ENCODE measurements around the gene PFKFB3.
"Not testable (repeated sequence)": the region's sequence is repeated elsewhere in the genome, so short reads cannot be mapped to it uniquely, and the experiment has no call there.

Gene PFKFB3

GRCh38 chr10:6221971-6222751, 19.4 kb downstream of the PFKFB3 start:
- DNase-seq, result peak; percentile 64

GRCh38 chr10:6222755-6223154, 20.0 kb downstream of the PFKFB3 start:
- DNase-seq, result no peak

- no peak for DNase-seq
Measured at GRCh38 chr10:6223981-6224380, 21.2 kb downstream of the PFKFB3 start.

GRCh38 chr10:6224781-6225180, 22.0 kb downstream of the PFKFB3 start:
- DNase-seq, result no peak

GRCh38 chr10:6225263-6225814, 22.6 kb downstream of the PFKFB3 start:
- no peak for DNase-seq

- no peak for DNase-seq
Measured at GRCh38 chr10:6226216-6226615, 23.5 kb downstream of the PFKFB3 start.

GRCh38 chr10:6227346-6227745, 24.6 kb downstream of the PFKFB3 start:
- DNase-seq, result no peak

- peak; percentile 65 for DNase-seq
Measured at GRCh38 chr10:6228010-6228511, 25.3 kb downstream of the PFKFB3 start.

GRCh38 chr10:6228647-6229046, 25.9 kb downstream of the PFKFB3 start:
- DNase-seq, result no peak

GRCh38 chr10:6229290-6229689, 26.6 kb downstream of the PFKFB3 start:
- DNase-seq, result no peak

GRCh38 chr10:6229746-6230145, 27.0 kb downstream of the PFKFB3 start:
- DNase-seq, result no peak

GRCh38 chr10:6230315-6230714, 27.6 kb downstream of the PFKFB3 start:
- DNase-seq, result no peak

GRCh38 chr10:6231146-6231545, 28.4 kb downstream of the PFKFB3 start:
- no peak for DNase-seq

GRCh38 chr10:6231730-6232129, 29.0 kb downstream of the PFKFB3 start:
- DNase-seq, result no peak

GRCh38 chr10:6232225-6232807, 29.6 kb downstream of the PFKFB3 start:
- no peak for DNase-seq

GRCh38 chr10:6232846-6233724, 30.4 kb downstream of the PFKFB3 start:
- no peak for DNase-seq

GRCh38 chr10:6233725-6234277, 31.1 kb downstream of the PFKFB3 start:
- no peak for DNase-seq

GRCh38 chr10:6234371-6234770, 31.6 kb downstream of the PFKFB3 start:
- DNase-seq, result no peak

GRCh38 chr10:6236349-6237198, 33.8 kb downstream of the PFKFB3 start:
- no peak for DNase-seq

GRCh38 chr10:6237199-6237530, 34.4 kb downstream of the PFKFB3 start:
- DNase-seq, result no peak

- DNase-seq, result not testable (repeated sequence)
Measured at GRCh38 chr10:6238587-6239212, 36.0 kb downstream of the PFKFB3 start.
